Kidney epithelial cell (primary cell): ENCODE data around the gene TGIF2. TPM values are rescaled to one million over a fixed set of nuclear protein-coding genes. Genes with fewer than 3 reads are reported as not detected.

Experiments
- DNase-seq: peaks from one replicate; pipeline ENCODE4 v3.0.0-alpha.2; 2010; ENCODE audit warnings: low read depth
- H3K27me3 ChIP-seq: 2 replicates; pipeline ENCODE4 v1.6.0; 2011; ENCODE audit warnings: low read length; ENCODE audit not compliant: control insufficient read depth, insufficient read depth
- H3K36me3 ChIP-seq: 2 replicates; pipeline ENCODE4 v1.5.1; 2011; ENCODE audit warnings: low read length; ENCODE audit not compliant: control insufficient read depth, insufficient read depth
- H3K4me3 ChIP-seq: 2 replicates; pipeline ENCODE4 v1.5.1; 2011; ENCODE audit warnings: low read depth, mild to moderate bottlenecking, control low read depth, low read length
- total RNA-seq: library from RNA; depleted of rRNA; stranded (reverse); fragments of >200 nt; gene quantifications from 2 replicates; pipeline ENCODE4 v1.2.3, GENCODE V29; 2015
- TF ChIP-seq, protein P1 (sequence below): IDR thresholded peaks from 2 replicates; pipeline ENCODE4 v1.5.1; 2011; ENCODE audit warnings: mild to moderate bottlenecking, moderate library complexity, low read length, control low read depth, inconsistent platforms; ENCODE audit not compliant: insufficient read depth, poor library complexity, severe bottlenecking

The TGIF2 gene
- total RNA-seq, 1 donor from 2014 or later = 22.0 TPM

DNA sequence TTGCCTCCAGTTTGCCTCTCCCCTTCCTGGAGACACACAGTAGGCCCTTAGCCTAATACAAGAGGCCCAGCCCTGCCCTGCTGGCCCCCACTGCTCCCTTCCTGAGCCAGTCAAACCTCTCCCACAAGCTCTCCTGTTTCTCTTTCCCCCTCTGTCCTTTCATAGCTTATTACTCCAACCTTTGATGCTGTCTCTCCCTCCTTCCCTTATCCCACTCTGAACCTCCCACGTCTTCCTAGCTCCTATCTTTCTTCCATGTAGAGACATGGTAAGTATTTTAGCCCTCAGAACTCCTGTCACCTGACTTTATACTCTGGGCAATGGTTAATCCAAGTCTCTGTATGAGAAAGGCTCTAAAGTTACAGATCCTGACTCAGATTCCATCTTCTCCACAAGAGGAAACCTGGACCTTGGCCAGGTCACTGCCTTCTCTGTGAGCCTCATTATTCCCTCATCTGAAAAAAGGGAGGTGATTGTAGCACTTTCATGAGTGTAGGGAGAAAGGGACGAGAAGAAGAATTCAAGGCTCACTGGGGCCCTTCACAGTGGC lies 6.7 kb downstream of the TGIF2 start:
- H3K27me3 ChIP-seq = no peaks in the 10 kb centered on the region
- H3K4me3 ChIP-seq = no peak overlapping the region
- no peaks in the 10 kb centered on the region for H3K36me3 ChIP-seq
- TF ChIP-seq, protein P1, sequence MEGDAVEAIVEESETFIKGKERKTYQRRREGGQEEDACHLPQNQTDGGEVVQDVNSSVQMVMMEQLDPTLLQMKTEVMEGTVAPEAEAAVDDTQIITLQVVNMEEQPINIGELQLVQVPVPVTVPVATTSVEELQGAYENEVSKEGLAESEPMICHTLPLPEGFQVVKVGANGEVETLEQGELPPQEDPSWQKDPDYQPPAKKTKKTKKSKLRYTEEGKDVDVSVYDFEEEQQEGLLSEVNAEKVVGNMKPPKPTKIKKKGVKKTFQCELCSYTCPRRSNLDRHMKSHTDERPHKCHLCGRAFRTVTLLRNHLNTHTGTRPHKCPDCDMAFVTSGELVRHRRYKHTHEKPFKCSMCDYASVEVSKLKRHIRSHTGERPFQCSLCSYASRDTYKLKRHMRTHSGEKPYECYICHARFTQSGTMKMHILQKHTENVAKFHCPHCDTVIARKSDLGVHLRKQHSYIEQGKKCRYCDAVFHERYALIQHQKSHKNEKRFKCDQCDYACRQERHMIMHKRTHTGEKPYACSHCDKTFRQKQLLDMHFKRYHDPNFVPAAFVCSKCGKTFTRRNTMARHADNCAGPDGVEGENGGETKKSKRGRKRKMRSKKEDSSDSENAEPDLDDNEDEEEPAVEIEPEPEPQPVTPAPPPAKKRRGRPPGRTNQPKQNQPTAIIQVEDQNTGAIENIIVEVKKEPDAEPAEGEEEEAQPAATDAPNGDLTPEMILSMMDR = no peak
- DNase-seq = peak; percentile 71

DNA sequence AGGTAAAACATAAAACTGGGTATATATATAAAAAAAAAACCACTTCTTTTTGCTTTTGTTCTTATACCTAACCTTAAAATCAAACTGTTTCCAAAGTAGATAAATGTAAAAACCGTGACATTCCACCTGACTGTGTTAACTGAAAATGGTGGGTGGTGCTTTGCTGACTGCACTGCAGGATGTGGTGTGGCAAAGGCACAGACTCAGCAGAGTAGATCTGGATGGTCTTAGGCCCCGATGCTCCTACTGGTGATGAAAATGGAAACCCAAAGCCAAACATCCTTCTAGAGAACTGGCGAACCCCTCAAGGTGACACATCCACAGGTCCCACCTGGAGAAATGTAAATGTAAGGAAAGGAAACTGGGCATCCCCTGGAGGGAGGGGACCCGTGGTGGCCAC lies 8.9 kb downstream of the TGIF2 start:
- Histone ChIP-seq H3K27me3 (no peaks in the 10 kb centered on the region), H3K36me3 (no peaks in the 10 kb centered on the region), H3K4me3 (no peak overlapping the region)
- no peak for DNase-seq
- TF ChIP-seq, protein P1 = no peak

DNA sequence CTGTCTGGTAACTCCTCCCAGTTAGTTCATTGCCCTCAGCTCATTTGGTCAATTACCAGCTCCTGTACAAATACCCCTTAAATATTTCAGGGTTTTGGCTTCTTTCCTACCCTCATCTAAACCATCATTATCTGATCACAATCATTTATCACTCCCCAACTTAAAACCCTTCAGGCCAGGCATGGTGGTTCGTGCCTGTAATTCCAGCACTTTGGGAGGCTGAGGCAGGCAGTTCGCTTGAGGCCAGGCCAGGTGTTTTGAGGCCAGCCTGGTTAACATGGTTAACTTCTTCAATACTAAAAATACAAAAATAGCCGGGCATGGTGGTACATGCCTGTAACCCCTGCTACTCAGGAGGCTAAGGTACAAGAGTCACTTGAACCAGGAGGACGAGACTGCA lies 9.4 kb downstream of the TGIF2 start:
- Histone ChIP-seq H3K36me3 (no peaks in the 10 kb centered on the region), H3K4me3 (no peak overlapping the region), H3K27me3 (no peaks in the 10 kb centered on the region)
- DNase-seq = no peak
- TF ChIP-seq, protein P1 = no peak

DNA sequence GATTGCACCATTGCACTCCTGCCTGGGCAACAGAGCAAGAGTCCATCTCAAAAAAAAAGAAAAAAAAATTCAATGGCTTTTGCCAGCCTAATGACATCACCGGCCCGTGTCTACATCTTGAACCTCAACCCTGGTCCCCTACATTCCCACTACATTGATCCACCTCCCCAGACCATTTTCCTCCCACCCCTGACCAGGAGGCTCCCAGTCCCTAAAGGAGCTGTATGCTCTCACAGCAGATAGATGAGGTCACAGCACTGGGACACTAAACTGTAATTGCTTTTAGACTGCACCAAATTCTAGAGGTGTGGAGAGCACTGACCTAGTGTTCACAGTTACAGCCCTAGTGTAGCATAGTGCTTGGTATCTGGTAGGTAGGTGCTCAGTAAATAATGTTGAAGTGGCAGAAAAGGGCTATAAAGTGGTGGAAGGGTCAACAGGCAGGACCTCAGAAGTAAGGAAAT lies 10.7 kb downstream of the TGIF2 start:
- TF ChIP-seq, protein P1 = no peak
- DNase-seq = no peak
- no peaks in the 10 kb centered on the region for H3K27me3 ChIP-seq
- no peaks in the 10 kb centered on the region for H3K36me3 ChIP-seq
- no peak overlapping the region for H3K4me3 ChIP-seq

DNA sequence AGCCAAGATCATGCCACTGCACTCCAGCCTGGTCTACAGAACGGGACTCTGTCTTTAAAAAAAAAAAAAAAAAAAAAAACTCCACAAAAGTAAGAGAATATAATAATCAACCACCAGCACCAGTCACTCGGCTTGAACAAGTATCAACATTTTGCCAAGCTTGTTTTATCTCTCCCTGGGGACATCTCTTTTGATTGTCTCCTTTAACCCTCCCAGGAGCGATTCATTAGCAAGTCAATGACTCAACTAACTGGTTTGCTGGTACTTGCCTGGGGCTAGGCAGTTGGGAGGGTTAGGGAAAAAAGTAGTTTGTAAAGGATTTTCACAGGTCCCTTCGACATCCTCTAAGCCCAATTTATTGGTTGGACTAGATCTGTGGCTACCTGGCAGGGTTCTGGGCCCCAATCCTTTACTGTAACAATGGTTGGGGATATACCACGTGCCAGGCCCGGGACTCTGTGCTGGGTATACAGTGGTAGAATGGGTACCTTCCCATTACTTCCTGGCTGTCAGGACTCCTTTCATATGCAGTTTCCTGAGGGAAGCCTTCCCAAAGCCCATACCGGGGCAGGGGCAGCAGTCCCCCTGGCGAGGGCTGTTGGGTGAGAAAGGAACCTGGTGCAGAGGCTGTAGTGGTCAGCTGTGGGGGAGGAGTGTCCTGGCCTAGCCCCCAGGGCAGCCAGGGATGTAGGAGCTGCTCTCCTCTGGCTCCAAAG lies 12.2 kb downstream of the TGIF2 start:
- no peak for DNase-seq
- Histone ChIP-seq H3K4me3 (no peak overlapping the region), H3K36me3 (no peaks in the 10 kb centered on the region), H3K27me3 (no peaks in the 10 kb centered on the region)
- TF ChIP-seq, protein P1 = no peak
